Neural crest cell (in vitro differentiated cells): Measurements from ENCODE around the gene C1QTNF7. TPM values are rescaled to one million over a fixed set of nuclear protein-coding genes. Genes with fewer than 3 reads are reported as not detected.

Experiments used
- DNase-seq: peaks from one replicate; pipeline ENCODE4 v3.0.0; 2021; ENCODE audit warnings: low read depth, mixed read lengths, low spot score
- H3K27ac Mint-ChIP-seq: one replicate; pipeline ENCODE4 v1.8.0; 2021; ENCODE audit warnings: mild to moderate bottlenecking, mixed read lengths; ENCODE audit not compliant: unreplicated experiment
- H3K27me3 Mint-ChIP-seq: 2 replicates; pipeline ENCODE4 v1.8.0; 2021; ENCODE audit warnings: low read depth, mild to moderate bottlenecking, mixed read lengths
- H3K36me3 Mint-ChIP-seq: 2 replicates; pipeline ENCODE4 v1.8.0; 2021; ENCODE audit warnings: low read depth, mild to moderate bottlenecking, mixed read lengths
- H3K4me1 Mint-ChIP-seq: 2 replicates; pipeline ENCODE4 v1.8.0; 2021; ENCODE audit warnings: mixed read lengths
- H3K4me3 Mint-ChIP-seq: one replicate; pipeline ENCODE4 v1.8.0; 2021; ENCODE audit warnings: mild to moderate bottlenecking, mixed read lengths
- H3K9me3 Mint-ChIP-seq: 2 replicates; pipeline ENCODE4 v1.8.0; 2021; ENCODE audit warnings: mixed read lengths
- total RNA-seq: library from RNA; stranded (reverse); gene quantifications from 2 replicates; pipeline ENCODE4 v1.2.1, GENCODE V29; 2021
- TF ChIP-seq, protein P1 (sequence below): fragments of 200-600 bp; sonication (generic); conservative IDR thresholded peaks from 2 replicates; pipeline ENCODE4 v1.5.0; 2021; ENCODE audit warnings: antibody characterized with exemption, mild to moderate bottlenecking

The C1QTNF7 gene
- total RNA-seq, 1 donor from 2014 or later, result not detected

DNA sequence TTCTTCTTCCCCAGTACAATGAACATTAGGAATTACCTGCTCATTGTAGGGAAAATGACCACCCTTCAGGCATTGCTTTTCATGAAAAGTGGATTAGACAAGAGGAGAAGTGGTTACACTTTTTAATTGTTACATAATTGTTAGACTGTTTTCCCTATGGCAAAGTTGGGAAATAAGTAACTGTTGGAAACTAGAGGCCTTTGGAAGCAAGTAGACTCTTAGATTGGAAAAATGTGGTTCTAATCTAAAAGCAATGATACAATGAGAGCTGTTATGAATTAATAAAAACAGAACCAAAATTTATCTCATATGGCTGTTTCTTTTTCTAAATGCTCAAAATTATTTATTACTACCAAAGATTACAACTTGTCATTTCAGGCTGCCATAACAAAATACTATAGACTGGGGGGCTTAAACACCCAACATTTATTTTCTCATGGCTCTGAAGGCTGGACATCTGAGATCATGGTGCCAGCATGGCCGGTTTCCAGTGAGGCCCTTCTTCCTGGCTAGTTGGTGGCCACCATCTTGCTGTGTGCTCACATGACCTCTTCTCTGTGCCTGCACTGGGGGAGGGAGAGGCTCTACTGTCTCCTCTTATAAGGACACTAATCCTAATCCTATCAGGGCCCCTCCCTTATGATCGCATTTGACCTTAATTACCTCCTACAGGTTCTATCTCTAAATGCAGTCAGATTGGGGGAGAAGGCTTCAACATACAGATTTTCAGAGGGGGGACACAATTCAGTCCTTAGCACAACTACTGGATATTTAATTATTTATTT lies 54.3 kb downstream of the C1QTNF7 start:
- H3K9me3 Mint-ChIP-seq, result peaks cover 14% of the 10 kb centered on the region
- H3K27me3 Mint-ChIP-seq, result no peaks in the 10 kb centered on the region
- H3K27ac Mint-ChIP-seq, result no peak overlapping the region
- peaks cover 55% of the 10 kb centered on the region for H3K36me3 Mint-ChIP-seq
- no peak overlapping the region for H3K4me3 Mint-ChIP-seq
- DNase-seq, result no peak
- peaks cover 22% of the 10 kb centered on the region for H3K4me1 Mint-ChIP-seq
- TF ChIP-seq, protein P1, sequence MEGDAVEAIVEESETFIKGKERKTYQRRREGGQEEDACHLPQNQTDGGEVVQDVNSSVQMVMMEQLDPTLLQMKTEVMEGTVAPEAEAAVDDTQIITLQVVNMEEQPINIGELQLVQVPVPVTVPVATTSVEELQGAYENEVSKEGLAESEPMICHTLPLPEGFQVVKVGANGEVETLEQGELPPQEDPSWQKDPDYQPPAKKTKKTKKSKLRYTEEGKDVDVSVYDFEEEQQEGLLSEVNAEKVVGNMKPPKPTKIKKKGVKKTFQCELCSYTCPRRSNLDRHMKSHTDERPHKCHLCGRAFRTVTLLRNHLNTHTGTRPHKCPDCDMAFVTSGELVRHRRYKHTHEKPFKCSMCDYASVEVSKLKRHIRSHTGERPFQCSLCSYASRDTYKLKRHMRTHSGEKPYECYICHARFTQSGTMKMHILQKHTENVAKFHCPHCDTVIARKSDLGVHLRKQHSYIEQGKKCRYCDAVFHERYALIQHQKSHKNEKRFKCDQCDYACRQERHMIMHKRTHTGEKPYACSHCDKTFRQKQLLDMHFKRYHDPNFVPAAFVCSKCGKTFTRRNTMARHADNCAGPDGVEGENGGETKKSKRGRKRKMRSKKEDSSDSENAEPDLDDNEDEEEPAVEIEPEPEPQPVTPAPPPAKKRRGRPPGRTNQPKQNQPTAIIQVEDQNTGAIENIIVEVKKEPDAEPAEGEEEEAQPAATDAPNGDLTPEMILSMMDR, result no peak

DNA sequence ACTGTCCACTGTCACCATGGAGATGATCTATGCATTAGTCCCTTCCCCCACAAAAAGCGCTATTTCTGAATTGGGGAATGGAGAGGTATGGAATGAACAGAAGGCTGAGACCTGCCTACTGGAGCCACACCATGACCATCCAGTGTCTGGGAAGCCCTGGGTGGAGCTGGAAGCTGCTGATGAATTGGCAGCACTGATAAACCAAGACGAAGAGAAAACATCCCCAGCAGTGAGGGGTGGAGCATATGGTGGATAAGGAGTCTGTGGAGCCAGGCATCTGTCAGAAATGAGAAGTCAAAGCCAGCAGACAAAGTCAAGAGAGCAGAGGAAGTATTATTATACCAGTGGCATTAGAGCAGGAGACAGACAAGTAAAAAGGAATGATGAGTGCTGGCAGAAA lies 55.0 kb downstream of the C1QTNF7 start:
- TF ChIP-seq, protein P1, result no peak
- Mint-ChIP-seq H3K27me3 (no peaks in the 10 kb centered on the region), H3K4me1 (peaks cover 22% of the 10 kb centered on the region), H3K27ac (no peak overlapping the region), H3K4me3 (no peak overlapping the region), H3K36me3 (peaks cover 62% of the 10 kb centered on the region), H3K9me3 (peaks cover 17% of the 10 kb centered on the region)
- no peak for DNase-seq

DNA sequence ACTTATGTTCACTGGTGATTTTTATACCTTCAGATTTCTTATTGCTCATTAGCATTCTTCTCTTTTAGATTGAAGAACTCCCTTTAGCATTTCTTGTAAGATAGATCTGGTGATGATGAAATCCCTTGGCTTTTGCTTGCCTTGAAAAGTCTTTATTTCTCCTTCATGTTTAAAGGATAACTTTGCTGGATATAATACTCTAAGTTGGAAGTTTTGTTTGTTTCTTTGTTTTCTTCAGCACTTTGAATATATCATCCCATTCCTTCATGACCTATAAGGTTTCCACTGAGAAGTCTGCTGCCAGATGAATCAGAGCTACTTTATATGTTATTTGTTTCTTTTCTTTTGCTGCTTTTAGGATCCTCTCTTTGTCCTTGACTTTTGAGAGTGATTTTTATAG lies 60.3 kb downstream of the C1QTNF7 start:
- Mint-ChIP-seq H3K9me3 (peaks cover 33% of the 10 kb centered on the region), H3K27ac (no peak overlapping the region), H3K4me1 (no peaks in the 10 kb centered on the region), H3K4me3 (no peak overlapping the region), H3K27me3 (no peaks in the 10 kb centered on the region), H3K36me3 (peaks cover 79% of the 10 kb centered on the region)
- TF ChIP-seq, protein P1, result no peak
- no peak for DNase-seq

DNA sequence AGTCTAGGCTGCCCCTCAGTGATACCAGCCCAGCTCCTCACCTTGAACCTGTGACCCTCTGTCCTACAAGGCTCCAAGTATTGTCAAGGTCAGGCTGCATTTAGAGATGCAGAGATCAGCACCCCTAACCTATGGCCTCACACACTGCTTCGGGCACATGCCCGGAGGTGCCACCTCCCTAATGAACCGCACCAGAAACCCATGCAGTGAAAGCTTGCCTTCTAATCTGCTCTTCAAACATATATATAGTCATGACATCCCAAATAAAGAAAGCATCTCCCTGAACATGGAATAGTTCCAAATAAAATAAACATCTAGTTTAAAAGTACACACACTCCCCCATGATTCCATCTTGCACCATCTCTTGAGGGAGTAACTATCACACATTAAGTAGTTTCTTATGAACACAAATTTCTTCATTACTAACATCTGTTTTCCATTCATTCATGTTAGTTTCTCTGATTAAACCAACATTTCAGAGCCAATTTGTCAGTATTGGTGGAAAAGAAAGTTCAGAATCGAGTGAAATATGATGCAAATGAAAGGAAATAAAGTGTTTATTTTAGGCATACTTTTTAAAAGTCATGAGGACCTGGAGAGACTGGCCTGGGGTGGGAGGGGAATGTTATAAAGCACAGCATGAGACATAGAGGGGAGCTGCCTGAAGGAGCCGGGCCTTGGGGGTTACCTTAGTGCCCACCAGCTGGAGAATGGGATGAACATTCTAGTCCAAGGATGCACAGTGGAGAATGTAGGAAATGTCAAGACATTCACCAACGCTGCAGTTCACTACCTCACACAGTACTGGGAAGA lies 61.0 kb downstream of the C1QTNF7 start:
- H3K27ac Mint-ChIP-seq, result no peak overlapping the region
- no peak for DNase-seq
- peaks cover 33% of the 10 kb centered on the region for H3K9me3 Mint-ChIP-seq
- H3K27me3 Mint-ChIP-seq, result no peaks in the 10 kb centered on the region
- TF ChIP-seq, protein P1, result no peak
- no peaks in the 10 kb centered on the region for H3K4me1 Mint-ChIP-seq
- peaks cover 80% of the 10 kb centered on the region for H3K36me3 Mint-ChIP-seq
- H3K4me3 Mint-ChIP-seq, result no peak overlapping the region

DNA sequence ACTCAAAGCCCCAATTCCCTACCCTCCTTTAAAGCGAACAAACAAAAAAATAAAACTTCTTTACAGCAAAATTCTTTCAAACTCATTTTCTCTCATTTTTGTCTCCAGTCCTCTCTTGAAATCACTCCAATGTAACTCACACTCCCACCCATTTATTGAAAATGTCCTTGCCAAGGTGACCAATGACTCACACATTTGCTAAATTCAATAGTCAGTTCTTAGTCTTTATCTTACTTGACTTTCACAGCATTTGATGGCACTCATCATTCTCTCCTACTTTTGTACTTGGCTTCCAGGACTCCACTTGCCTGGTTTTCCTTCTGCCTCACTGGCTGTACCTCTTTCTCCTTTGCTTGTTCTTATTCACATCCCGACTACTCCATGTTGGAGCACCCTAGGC lies 61.7 kb downstream of the C1QTNF7 start:
- Mint-ChIP-seq H3K36me3 (peaks cover 73% of the 10 kb centered on the region), H3K27ac (no peak overlapping the region), H3K4me1 (no peaks in the 10 kb centered on the region), H3K9me3 (peaks cover 33% of the 10 kb centered on the region), H3K4me3 (no peak overlapping the region), H3K27me3 (no peaks in the 10 kb centered on the region)
- TF ChIP-seq, protein P1, result no peak
- DNase-seq, result no peak
